Muscle of arm (tissue), 12 donors: ENCODE data around the gene B4GALT3. TPM values are rescaled to one million over a fixed set of nuclear protein-coding genes. Genes with fewer than 3 reads are reported as not detected.

Experiments used
- DNase-seq: peaks from one replicate; pipeline ENCODE4 v3.0.0-alpha.2; 2013
- polyA plus RNA-seq, 12 donors: library from polyadenylated mRNA; unstranded; fragments of 120-200 nt; gene quantifications; one replicate each; pipeline ENCODE4 v1.2.1, GENCODE V29; 2013; ENCODE audit not compliant: insufficient read length in 12 of 12

Gene B4GALT3
- polyA plus RNA-seq, 12 donors, result 18.8 to 41.2 (median 24.5) TPM; not detected in 1

GRCh38 chr1:161165742-161166668 lies 11.3 kb downstream of the B4GALT3 start, which contains the start of gene PPOX:
Gene PPOX (plus strand): TSS chr1:161166426. CDS start chr1:161166848, 422 bp downstream.
- peak; percentile 98 for DNase-seq

- DNase-seq, result no peak
Measured at GRCh38 chr1:161164901-161165610, 12.3 kb downstream of the B4GALT3 start.

- DNase-seq, result no peak
Measured at GRCh38 chr1:161163793-161164192, 13.5 kb downstream of the B4GALT3 start.

GRCh38 chr1:161162806-161163205 lies 14.5 kb downstream of the B4GALT3 start:
- no peak for DNase-seq

GRCh38 chr1:161162052-161162451 lies 15.3 kb downstream of the B4GALT3 start:
- no peak for DNase-seq

GRCh38 chr1:161161652-161162051 lies 15.7 kb downstream of the B4GALT3 start:
- DNase-seq, result no peak

GRCh38 chr1:161160671-161161145 lies 16.6 kb downstream of the B4GALT3 start:
- no peak for DNase-seq

- no peak for DNase-seq
Measured at GRCh38 chr1:161159913-161160243, 17.4 kb downstream of the B4GALT3 start.

GRCh38 chr1:161159087-161159912 lies 18.0 kb downstream of the B4GALT3 start, which contains the start of gene USP21:
Gene USP21 (plus strand): TSS chr1:161159500. CDS start chr1:161160641, 1,141 bp downstream.
- DNase-seq, result peak; percentile 96

- no peak for DNase-seq
Measured at GRCh38 chr1:161158316-161159010, 18.8 kb downstream of the B4GALT3 start.

GRCh38 chr1:161157867-161158266 lies 19.4 kb downstream of the B4GALT3 start:
- no peak for DNase-seq

GRCh38 chr1:161153682-161154337 lies 23.5 kb downstream of the B4GALT3 start, which contains the start of gene UFC1:
Gene UFC1 (plus strand): TSS chr1:161153978. CDS start chr1:161153998, 20 bp downstream.
- peak; percentile 92 for DNase-seq

- no peak for DNase-seq
Measured at GRCh38 chr1:161153176-161153575, 24.1 kb downstream of the B4GALT3 start.

GRCh38 chr1:161145832-161146231 lies 31.5 kb downstream of the B4GALT3 start:
- DNase-seq, result no peak

GRCh38 chr1:161140755-161141400 lies 36.4 kb downstream of the B4GALT3 start:
- DNase-seq, result no peak

GRCh38 chr1:161139766-161140165 lies 37.5 kb downstream of the B4GALT3 start:
- no peak for DNase-seq

GRCh38 chr1:161138431-161138830 lies 38.9 kb downstream of the B4GALT3 start:
- no peak for DNase-seq

- no peak for DNase-seq
Measured at GRCh38 chr1:161137881-161138280, 39.4 kb downstream of the B4GALT3 start.

GRCh38 chr1:161133220-161133740 lies 44.0 kb downstream of the B4GALT3 start:
- DNase-seq, result no peak
